Measurements from ENCODE around the gene MBNL2. TPM values are rescaled to one million over a fixed set of nuclear protein-coding genes. Genes with fewer than 3 reads are reported as not detected.

Gene MBNL2
- total and polyA plus RNA-seq, 2 of the 13 experiments (the other 11 are each of a cell fraction or from before 2014, with no cell fraction given), result 30.8 to 59.0 TPM

DNA sequence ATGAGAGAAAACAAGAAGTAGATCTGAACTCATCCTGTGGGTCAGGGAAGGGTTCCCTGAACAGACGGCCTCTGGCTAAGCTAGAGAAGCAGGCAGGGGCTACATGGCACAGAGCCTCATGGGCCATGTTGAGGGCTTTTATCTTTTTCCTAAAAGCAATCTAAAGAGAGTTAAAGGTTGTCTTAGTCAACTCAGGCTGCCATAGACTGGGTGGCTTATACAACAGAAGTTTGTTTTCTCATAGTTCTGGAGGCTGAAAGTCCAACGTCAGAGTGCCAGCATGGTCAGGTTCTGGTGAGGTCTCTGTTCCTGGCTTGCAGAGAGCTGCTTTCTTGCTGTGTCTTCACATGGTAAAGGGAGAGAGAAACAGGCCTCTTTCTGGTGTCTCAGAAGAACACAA is 2.9 kb upstream of the MBNL2 start (continued):
- no peak for TF ChIP-seq NCOA1 (CRISPR knock-in tag; IDR thresholded peaks at IDR 0.05)
- TF ChIP-seq ZNF331 (CRISPR knock-in tag; IDR thresholded peaks at IDR 0.05), result peak; percentile 54; the same call in 1 of the 2 replicates
- TF ChIP-seq TSC22D2 (CRISPR knock-in tag; IDR thresholded peaks at IDR 0.05; ENCODE audit: borderline replicate concordance), result no peak
- TF ChIP-seq, protein P1, sequence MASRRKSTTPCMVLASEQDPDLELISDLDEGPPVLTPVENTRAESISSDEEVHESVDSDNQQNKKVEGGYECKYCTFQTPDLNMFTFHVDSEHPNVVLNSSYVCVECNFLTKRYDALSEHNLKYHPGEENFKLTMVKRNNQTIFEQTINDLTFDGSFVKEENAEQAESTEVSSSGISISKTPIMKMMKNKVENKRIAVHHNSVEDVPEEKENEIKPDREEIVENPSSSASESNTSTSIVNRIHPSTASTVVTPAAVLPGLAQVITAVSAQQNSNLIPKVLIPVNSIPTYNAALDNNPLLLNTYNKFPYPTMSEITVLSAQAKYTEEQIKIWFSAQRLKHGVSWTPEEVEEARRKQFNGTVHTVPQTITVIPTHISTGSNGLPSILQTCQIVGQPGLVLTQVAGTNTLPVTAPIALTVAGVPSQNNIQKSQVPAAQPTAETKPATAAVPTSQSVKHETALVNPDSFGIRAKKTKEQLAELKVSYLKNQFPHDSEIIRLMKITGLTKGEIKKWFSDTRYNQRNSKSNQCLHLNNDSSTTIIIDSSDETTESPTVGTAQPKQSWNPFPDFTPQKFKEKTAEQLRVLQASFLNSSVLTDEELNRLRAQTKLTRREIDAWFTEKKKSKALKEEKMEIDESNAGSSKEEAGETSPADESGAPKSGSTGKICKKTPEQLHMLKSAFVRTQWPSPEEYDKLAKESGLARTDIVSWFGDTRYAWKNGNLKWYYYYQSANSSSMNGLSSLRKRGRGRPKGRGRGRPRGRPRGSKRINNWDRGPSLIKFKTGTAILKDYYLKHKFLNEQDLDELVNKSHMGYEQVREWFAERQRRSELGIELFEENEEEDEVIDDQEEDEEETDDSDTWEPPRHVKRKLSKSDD (CRISPR knock-in tag; IDR thresholded peaks at IDR 0.05; ENCODE audit: low read depth), result no peak
- no peak; the same call in 1 of the 2 replicates for TF ChIP-seq STAG1 (CRISPR knock-in tag; IDR thresholded peaks at IDR 0.05)
- no peak; the same call in 1 of the 2 replicates for TF ChIP-seq FOSL2 (CRISPR knock-in tag; IDR thresholded peaks at IDR 0.05)
- TF ChIP-seq AGO2 (optimal IDR thresholded peaks at IDR 0.05; ENCODE audit: low read depth, low read length), result no peak
- 0 out of 2 replicates have a peak, but pooled peaks have one; percentile 19 for TF ChIP-seq ZNF430 (CRISPR knock-in tag; IDR thresholded peaks at IDR 0.05)
- TF ChIP-seq TGIF2 (CRISPR knock-in tag; IDR thresholded peaks at IDR 0.05), result no peak
- no peak for TF ChIP-seq ONECUT2 (CRISPR knock-in tag; IDR thresholded peaks at IDR 0.05)
- no peak for TF ChIP-seq SCMH1 (CRISPR knock-in tag; IDR thresholded peaks at IDR 0.05; ENCODE audit: borderline replicate concordance)
- no peak for TF ChIP-seq JUNB (CRISPR knock-in tag; IDR thresholded peaks at IDR 0.05; ENCODE audit: borderline replicate concordance)
- TF ChIP-seq TRIM24 (CRISPR knock-in tag; IDR thresholded peaks at IDR 0.05), result no peak
- TF ChIP-seq, protein P2, sequence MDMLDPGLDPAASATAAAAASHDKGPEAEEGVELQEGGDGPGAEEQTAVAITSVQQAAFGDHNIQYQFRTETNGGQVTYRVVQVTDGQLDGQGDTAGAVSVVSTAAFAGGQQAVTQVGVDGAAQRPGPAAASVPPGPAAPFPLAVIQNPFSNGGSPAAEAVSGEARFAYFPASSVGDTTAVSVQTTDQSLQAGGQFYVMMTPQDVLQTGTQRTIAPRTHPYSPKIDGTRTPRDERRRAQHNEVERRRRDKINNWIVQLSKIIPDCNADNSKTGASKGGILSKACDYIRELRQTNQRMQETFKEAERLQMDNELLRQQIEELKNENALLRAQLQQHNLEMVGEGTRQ (IDR thresholded peaks at IDR 0.05; ENCODE audit: low read depth, low read length), result no peak
- TF ChIP-seq, protein P2 (CRISPR knock-in tag; IDR thresholded peaks at IDR 0.05; ENCODE audit: borderline replicate concordance), result no peak
- TF ChIP-seq NCOA2 (CRISPR knock-in tag; IDR thresholded peaks at IDR 0.05), result no peak
- no peak; the same call in 1 of the 2 replicates for TF ChIP-seq ESRRA (CRISPR knock-in tag; IDR thresholded peaks at IDR 0.05; ENCODE audit: low read depth)
- no peak for TF ChIP-seq DPF2 (CRISPR knock-in tag; IDR thresholded peaks at IDR 0.05; ENCODE audit: borderline replicate concordance, low read depth)
- no peak for TF ChIP-seq KLF15 (CRISPR knock-in tag; IDR thresholded peaks at IDR 0.05; ENCODE audit: borderline replicate concordance)
- TF ChIP-seq TCF7 (IDR thresholded peaks at IDR 0.05; ENCODE audit: low read depth), result 0 out of 2 replicates have a peak, but pooled peaks have one; percentile 40
- TF ChIP-seq ZNF235 (CRISPR knock-in tag; IDR thresholded peaks at IDR 0.05; ENCODE audit: borderline replicate concordance), result no peak
- TF ChIP-seq ZNF124 (CRISPR knock-in tag; IDR thresholded peaks at IDR 0.05), result no peak
- no peak for TF ChIP-seq ZNF138 (CRISPR knock-in tag; IDR thresholded peaks at IDR 0.05; ENCODE audit: low read depth)
- TF ChIP-seq NPAS2 (CRISPR knock-in tag; IDR thresholded peaks at IDR 0.05; ENCODE audit: borderline replicate concordance), result no peak
- TF ChIP-seq ZNF251 (CRISPR knock-in tag; IDR thresholded peaks at IDR 0.05), result no peak
- 0 out of 2 replicates have a peak, but pooled peaks have one; percentile 12 for TF ChIP-seq THAP11 (CRISPR knock-in tag; IDR thresholded peaks at IDR 0.05)
- no peak for TF ChIP-seq SP140L (CRISPR knock-in tag; IDR thresholded peaks at IDR 0.05; ENCODE audit: borderline replicate concordance)
- TF ChIP-seq RXRB (CRISPR knock-in tag; IDR thresholded peaks at IDR 0.05; ENCODE audit: borderline replicate concordance), result peak; percentile 68
